RPMI8226 (cell line): ENCODE results near the gene CACNG1.
A peak's percentile ranks its signal among the peaks of the same experiment; 100 is the strongest.

Experiments
- DNase-seq: peaks from one replicate; pipeline ENCODE4 v3.0.0-alpha.2; 2015

The CACNG1 gene

DNA sequence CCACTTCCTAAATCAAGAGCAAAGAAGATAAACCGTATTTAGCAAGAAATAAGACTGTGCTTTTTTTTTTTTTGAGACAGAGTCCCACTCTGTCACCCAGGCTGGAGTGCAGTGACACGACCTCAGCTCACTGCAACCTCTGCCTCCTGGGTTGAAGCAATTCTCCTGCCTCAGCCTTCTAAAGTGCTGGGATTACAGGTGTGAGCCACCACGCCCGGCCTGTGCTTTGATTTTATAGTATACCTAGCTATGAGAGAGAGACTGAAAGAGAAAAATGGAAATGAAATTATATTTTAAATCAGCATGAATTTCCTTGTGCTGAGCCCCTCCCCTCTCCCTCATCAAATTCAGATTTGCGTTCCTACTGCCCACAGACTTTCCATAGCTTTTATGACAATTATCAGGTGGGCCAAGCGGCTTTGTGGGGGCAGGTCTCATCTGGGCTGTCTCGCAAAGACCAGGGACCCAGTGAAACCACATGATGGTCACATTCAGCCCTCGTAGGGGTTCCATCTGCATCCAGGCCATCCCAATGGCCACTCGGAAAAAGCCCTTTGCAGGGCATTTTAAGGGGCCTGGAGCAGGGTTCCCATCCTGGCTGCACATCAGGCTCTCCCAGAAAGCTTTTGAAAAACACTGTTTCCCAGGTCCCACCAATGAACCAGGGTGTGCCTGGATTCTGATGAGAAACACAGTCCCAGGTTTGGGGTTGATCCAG is 8.5 kb downstream of the CACNG1 start:
- no peak for DNase-seq

DNA sequence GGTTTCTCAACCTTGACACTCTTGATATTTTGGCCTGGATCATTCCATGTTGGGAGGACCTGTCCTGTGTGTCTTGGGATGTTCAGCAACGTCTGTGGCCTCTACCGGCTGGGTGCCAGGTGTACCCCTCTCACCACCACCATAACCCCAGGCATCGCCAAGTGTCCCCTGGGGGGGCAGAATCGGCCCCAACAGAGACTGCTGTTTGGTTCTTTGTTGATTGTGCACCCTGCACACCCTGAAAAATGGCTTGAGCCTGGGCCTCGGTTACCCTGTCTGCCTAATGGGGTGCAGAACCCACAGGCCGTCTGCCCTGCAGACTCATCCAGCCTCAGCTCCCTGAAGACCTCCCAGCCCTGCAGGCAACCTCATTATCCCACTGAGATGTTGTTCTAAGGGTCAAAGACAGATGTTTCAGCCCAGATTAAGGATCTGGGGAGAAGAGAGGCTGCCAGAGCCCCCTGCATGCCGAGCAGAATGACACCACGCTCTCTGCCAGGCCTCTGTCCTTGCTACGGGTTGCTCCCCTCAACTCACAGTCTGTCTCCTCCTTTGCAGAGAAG is 9.2 kb downstream of the CACNG1 start:
- DNase-seq, result no peak

DNA sequence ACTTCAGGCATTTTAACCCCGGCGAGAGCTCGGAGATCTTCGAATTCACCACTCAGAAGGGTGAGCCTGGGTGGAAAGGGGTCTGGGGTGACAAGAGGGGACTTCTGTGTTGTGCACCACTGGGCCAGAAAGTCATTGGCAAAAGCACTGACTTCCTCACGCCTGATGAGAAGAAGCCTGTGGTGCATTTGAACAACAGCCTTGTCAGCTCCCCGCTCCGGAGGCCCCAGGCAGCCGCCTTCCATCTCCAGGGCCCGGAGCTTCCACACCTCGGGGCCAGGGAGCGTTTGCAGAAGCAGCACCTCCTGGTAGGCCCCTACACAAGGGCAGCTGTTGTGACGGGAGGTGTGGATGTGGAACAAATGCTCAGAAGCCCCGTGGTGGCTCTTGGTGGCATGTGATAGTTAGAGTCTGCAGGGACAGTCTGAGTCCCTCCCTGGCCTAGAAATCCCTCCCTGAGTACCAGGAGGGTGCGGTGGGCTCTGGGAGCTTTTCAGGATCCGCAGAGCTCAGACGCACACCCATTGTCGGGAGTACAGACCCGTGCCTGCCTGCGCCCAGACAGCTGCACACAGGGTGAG is 9.7 kb downstream of the CACNG1 start:
- no peak for DNase-seq

DNA sequence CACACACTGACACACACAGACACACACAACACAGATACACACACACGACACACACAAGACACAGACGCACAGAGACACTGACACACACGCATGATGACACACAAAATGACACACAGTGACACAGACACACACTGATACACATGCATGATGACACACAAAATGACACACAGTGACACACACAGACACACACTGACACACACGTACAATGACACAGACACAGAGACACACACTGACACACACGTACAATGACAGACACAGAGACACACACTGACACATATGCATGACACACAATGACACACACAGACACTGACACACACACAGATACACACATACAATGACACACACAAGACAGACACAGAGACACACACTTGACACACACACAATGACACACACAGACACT is 10.3 kb downstream of the CACNG1 start:
- no peak for DNase-seq

DNA sequence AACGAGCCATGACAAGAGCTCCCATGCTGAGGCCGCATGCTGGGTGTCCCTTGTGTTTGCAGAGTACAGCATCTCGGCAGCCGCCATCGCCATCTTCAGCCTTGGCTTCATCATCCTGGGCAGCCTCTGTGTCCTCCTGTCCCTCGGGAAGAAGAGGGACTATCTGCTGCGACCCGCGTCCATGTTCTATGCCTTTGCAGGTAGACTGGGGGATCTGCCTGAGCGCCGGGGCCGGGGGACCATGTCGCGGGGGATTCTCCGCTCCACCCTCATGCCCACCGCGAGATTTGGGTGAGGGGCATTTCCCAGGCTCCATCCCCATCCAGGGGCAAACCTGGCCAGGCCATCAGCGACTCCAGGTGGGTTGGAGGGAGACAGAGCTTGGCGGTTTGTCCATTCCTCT is 10.7 kb downstream of the CACNG1 start:
- no peak for DNase-seq

DNA sequence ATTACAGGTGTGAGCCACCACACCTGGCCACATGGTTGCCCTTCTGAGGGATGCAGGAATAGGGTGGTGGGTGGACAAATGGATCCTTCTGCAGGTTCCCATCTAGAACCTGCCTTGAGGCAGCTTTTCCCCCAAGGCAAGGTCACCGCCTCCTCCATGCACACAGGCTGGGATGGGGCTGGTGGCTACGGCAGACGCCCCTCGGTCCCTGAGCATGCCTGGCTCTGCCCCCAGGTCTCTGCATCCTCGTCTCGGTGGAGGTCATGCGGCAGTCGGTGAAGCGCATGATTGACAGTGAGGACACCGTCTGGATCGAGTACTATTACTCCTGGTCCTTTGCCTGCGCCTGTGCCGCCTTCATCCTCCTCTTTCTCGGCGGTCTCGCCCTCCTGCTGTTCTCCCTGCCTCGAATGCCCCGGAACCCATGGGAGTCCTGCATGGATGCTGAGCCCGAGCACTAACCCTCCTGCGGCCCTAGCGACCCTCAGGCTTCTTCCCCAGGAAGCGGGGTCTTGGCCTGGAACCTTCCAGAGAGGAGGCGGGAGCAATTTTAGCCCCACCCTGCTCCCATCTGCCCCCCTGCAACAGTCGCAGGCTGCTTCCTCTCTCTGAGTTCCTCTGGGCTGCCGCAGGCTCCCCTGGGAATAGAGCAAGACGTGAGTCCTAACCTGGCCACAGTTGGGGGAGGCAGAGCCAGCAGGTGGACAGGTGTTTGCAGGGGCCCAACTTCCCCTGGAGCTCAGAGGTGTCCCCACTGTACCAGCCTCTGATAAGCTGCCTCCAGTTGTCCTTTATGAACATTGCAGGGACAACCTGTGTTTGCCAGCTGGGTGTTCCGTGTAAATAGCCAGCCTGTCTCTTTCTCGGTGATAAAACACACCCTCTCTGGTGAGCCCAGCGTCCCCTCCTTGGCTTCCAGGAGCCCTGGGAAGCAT is 11.7 kb downstream of the CACNG1 start:
- no peak for DNase-seq

DNA sequence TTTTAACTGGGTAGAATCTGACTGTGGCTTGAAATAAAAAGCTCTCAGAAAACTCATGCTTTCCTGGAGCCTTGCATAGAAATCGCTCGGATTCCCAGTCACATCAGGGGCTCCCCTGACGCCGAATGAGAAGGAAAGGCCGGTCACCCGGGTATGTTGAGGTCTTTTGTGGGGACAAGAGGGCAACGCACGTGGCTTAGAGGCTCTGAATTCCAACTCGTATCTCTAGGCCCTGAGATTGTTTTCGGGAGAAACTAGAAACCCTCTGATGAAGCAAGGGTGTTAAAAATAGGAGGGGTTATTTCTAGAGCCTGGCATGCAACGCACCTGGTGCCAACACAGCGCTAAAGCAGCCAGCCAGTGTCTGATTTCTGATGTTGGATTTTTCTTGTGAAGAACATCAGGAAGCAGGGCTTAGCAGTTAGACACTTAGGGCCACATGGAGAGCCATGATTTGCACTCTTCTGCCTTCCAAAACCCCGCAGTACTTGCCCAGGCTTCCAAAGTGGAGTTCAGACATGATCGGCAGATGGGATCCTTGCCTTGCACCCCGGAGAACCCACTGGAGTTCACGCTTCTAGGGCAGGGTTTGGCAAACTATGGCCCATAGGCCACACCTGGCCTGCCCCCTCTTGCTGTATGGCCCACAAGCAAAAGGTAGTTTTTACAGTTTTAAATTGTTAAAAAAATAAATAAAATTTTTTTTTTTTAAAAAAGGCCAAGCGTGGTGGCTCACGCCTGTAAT is 12.6 kb downstream of the CACNG1 start:
- DNase-seq, result no peak

DNA sequence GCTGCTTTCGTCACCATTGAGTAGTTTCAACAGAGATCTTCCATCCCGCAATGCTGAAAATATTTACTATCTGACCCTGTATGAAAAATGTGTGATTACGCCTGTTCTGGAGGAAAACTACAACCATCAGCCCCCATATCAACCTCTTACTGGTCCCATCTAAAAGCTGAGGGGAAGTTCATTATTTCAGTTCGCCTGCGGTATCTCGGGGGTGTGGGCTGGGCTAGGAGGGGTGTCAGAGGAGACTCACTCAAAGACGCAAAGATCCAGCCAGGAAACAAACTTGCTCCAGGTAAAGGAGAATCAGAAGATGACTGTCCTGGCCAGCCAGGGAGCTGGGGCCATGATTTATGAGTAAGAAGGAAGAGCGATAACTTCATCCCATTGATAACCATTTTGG is 13.7 kb downstream of the CACNG1 start:
- DNase-seq, result no peak

DNA sequence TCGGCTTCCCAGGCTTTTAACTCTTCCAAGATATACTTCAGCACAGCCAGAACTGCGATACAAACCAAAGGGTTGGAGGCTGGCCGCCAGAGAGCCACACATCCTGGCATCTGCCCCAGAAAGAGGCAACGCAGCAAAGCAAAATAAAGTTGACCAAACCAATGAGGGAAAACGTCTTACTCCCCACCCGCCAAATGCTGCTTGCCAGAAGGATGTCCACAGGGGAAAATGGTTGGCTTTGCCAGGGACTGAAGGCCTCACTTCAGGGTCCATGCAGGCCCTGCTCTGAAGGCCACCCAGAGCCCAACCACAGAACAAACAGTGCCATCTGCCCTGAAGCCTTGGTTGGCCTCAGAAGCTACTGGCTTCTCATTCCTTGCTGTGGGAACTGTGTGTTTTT is 15.0 kb downstream of the CACNG1 start:
- DNase-seq, result no peak

DNA sequence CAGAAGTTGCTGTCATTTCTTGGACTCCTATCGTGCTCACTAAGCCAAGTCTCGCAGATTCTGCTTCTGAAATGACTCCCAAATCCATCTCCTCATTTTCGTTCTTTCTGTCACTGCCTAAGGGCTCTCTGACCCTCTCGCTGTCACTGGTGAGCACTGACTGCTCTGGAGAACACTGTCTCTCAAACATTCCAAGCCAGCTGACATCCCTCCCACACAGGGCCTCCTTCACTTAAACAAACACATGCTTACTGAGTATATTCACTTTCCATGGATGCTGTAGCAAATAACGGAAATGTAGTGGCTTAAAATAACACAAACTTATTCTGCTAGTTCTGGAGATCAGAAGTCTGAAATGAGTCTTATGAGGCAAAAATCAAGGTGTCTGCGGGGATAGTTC is 18.8 kb downstream of the CACNG1 start:
- DNase-seq, result no peak

DNA sequence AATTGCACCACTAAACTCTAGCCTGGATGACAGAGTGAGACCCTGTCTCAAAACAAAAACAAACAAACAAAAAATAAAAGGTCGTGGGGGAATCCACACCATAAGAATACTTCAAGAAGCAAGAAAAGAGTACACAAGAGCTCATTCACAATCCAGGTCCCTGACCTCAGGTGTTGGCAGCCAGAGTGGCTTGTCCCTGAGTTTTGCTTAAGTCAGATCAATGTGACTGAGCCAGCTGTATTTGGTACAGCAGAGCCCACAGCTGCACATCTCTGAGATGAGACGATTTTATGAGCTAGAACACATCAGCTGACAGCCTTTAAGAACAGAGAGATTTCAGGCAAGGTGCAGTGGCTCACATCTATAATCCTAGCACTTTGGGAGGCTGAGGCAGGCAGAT is 22.4 kb downstream of the CACNG1 start:
- no peak for DNase-seq

DNA sequence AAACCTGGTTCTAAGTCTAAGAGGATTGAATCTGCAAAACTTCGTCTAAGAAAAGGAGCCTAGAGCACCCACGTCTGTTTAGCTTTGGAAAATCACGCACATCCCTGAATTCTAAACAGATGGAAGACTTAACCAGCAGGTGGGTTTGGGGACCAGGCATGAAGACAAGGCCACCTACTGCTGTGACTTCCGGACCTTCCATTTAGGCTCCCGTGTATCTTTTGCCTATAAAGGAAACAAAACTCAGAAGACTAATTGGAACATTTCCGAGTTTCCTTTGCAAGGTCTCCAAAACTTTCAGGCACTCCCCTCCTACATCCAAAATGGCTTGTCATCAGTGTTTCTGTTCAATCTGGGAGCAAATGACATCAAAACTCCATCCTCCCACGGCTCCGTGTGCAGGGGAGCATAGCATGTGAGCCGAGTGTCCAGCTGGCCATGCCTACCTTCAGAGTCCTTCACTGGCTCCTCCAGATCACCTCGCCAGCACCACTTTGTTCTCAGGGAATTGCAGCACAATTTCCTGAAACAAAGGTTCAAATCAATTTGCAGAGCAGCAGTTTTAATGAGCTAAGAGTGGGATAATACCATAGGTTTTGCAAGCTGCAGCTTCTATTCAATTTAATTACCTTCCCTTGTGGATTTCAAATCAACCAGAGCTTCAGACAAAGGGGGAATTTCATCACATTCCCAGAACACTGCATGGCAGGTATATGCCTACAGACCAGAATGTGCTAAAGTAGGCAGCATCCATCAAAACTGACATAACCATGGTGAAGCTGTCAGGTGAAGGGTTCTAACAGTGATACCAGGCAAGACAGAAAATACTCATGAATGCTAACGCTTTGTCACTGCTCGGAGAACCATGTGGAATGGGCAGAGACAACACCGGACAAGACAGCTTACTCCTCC is 23.5 kb downstream of the CACNG1 start:
- no peak for DNase-seq

DNA sequence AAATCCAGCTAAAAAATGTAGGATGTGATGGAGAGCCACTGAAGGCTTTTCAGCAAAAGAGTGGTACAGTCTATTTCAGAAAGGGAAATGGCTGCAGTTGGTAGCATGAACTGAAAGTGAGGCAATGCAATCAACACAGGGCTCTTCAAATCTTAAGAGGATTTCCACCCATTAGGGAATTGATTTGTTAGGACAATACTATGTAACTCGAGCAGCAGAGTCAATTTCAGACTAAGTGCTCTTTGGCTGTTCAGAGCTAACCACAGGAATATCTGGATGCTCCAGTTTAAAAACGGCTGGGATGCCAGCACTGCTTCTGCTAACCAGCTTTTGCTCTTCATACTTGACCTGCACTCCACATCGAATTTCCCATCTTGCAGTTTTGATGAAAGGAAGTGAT is 24.6 kb downstream of the CACNG1 start:
- no peak for DNase-seq

DNA sequence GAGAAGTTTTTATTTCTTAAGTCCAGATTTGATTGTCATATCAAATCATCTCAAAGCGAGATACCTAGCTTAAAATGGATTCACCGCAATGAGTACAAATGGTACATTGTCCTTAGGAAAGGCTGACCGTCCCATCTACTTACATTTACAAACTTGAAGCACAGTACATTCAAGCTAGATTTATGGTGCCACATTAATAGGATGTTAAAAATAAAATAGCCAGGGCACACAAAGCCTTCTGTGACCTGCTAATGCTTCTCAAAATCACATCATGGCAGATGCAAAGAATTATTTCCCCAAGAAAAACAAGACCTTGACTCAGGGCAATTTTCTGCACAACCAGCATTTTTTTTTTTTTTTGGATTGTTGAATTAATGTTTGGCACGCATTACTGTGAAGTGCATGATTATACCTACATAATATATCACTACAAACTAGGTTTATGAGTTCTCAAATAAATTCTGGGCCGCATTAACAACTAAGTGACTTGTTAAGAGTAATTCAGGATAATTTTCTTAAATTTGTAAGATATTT is 25.3 kb downstream of the CACNG1 start:
- no peak for DNase-seq

DNA sequence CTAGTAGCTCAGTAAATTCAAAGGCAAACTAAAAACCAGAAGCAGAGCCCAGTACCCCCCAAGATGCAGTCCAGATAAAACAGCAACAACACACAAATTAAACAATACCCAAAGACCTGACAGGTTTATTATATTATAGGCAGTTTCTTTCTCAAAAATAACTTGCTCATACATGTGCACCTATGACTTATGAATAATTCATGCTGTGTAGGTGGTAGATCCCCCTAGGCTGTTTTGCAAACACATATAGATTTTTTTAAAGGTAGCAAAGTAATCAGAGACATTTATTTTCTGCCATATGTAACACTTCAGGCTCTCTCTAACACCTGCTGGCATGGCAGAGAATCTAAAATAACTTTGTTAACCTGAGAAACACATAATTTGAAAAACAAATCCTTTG is 27.2 kb downstream of the CACNG1 start:
- DNase-seq, result no peak

DNA sequence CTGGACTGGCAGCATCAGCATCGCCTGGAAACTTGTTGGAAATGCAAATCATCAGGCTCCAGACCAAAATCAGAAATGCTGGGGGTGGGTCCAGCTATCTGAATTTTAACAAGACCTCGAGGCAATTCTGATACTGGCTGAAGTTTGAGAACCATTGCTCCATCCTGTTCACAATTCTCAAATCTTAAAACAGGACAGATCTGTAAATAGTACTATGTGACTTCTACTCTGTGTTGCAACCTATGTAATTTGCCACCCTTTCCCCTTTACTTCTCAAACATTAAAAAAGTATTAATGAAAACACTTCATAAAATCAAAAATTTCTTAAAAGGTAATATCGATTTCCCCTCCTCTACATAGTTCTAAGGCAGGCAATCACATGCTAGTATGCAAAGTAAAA is 28.5 kb downstream of the CACNG1 start:
- no peak for DNase-seq

DNA sequence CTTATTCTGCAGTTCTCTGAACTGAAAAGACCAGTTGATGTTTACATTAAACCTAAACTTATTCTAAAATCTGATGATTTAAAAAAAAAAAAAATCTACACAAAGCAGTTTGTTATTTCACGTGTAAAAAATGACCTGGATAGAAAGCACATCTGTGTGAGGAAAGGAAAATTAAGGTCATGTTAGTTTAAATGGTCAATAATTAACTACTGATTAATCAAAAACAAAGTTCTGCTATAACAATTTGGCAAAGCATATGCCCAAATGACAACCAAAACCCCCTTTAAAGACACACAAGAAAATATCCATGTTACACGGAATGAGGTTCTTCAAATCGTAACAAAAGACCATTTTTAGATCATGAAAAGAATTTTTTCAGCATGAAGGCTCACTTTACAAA is 30.4 kb downstream of the CACNG1 start:
- no peak for DNase-seq

DNA sequence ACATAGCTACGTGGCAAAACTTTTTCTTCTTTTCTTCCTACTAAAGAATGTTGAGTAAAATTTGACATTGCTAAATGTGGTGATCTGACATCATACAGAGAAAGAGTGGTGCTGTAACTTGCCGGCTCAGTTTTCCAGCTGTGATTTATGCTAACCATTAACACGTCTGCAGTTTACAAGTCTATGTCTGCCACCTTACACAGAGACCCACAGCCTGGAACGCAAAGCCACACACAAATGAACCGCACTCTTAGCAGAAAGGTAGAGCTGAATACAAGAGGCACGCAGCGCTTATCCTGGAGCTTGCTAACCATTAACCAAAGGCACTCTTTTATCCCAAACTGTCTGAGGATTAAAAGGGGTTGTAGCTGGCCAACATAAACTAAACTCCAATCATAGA is 31.9 kb downstream of the CACNG1 start:
- DNase-seq, result no peak

DNA sequence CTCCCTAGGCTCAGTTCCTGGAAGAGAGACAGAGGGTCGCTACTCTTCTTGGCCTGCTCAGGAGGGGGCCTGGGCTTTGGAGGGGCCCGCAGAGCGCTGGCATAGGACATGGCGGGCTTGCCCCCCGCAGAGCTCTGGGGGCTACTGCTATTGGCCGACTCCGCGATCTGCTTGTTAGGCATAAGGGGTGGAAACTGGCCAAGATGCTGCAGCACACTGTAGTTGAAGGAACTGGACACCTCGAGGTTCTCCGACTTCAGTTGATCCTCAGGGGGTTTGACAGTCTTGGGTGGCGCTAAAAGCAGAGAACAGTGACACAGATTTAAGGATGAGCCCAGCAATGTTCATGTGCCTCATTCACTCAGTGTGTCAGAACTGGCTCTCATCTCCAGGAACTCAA is 33.9 kb downstream of the CACNG1 start:
- no peak for DNase-seq

DNA sequence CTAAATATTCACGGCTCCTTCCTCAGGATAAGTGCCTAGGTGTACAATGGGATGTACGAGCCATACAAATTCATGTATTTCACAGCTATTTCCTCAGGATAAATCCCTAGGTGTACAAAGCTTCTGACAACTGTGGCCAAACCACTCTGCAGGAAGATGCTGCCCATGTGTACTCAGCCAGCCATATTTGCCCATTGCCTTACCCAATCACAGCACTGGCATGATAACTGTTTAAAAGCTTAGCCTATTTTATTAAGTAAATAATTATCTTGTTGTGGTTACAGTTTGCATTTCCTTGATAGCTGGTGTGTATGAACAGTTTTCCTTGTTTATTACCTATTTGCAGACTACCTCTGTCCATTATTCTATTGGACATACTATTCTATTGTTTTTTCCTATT is 35.1 kb downstream of the CACNG1 start:
- DNase-seq, result no peak

DNA sequence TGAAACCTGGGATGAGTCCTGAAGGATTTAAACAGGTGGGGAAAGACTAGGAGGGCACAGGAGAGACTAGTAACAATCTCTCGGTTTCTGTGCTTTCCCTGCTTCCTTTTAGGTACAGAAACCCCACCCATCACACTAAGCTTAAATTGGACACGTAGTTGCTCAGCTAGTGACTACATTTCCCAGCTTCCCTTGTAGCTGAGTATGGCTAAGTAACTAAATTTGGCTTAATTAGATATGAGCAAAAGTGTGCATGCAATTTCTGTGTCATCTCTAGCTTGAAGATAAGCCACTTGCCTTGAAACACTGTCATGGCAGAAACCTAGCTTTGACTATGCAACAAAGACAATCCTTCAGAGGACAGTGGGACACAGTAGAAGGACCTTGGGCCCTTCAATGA is 36.5 kb downstream of the CACNG1 start:
- DNase-seq, result no peak

DNA sequence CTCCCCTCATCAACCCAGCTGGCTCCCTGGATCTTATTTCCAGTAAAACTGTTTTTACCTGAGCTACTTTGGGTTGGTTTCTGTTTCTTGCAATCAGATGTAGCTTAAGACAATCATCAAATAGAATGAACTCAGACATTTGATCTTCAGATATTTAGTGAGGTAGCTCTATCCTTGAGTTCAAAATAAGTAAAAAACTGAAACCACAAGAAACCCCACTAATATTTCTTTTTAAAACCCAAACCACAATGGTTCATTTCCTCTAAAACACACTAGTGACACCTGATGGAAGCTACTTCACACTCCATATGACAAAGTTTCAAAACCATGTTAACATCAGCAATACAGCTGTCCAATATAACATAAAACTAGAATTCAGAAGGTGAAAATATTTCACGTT is 37.8 kb downstream of the CACNG1 start:
- peak; percentile 18 for DNase-seq
